Calu3 (cell line): ENCODE results near the gene GALNS. TPM values are rescaled to one million over a fixed set of nuclear protein-coding genes. Genes with fewer than 3 reads are reported as not detected.

Experiments used
- BruUV-seq: library from RNA; stranded (reverse); fragments of 400-500 nt; replicated peaks from 2 replicates; lab custom pipeline; 2021; lab: Mats Ljungman, UMichigan
- CTCF ChIA-PET: fragments of 300-600 bp; sonication (Branson Sonifier 250); formaldehyde crosslinking; loops from one replicate; lab custom pipeline; 2022; ENCODE audit warnings: antibody characterized with exemption; lab: Charles Lee
- DNase-seq: peaks from one replicate; pipeline ENCODE4 v3.0.0; 2022
- H3K27ac Mint-ChIP-seq: one replicate; pipeline ENCODE4 v1.8.0; 2022; ENCODE audit warnings: mixed read lengths; ENCODE audit not compliant: unreplicated experiment
- H3K27me3 Mint-ChIP-seq: one replicate; pipeline ENCODE4 v1.8.0; 2022; ENCODE audit warnings: mixed read lengths; ENCODE audit not compliant: unreplicated experiment
- H3K36me3 Mint-ChIP-seq: one replicate; pipeline ENCODE4 v1.8.0; 2022; ENCODE audit warnings: mild to moderate bottlenecking, moderate library complexity, mixed read lengths; ENCODE audit not compliant: insufficient read depth, unreplicated experiment
- H3K4me1 Mint-ChIP-seq: one replicate; pipeline ENCODE4 v1.8.0; 2022; ENCODE audit warnings: mild to moderate bottlenecking, low read depth, mixed read lengths; ENCODE audit not compliant: unreplicated experiment
- H3K4me3 Mint-ChIP-seq: one replicate; pipeline ENCODE4 v1.8.0; 2022; ENCODE audit warnings: mild to moderate bottlenecking, low read depth, moderate library complexity, mixed read lengths; ENCODE audit not compliant: unreplicated experiment
- H3K9me3 Mint-ChIP-seq: one replicate; pipeline ENCODE4 v1.8.0; 2022; ENCODE audit warnings: low read depth, mixed read lengths; ENCODE audit not compliant: unreplicated experiment
- CTCF ChIP-seq: fragments of 200-600 bp; IDR thresholded peaks from one replicate; pipeline ENCODE4 v1.8.0; 2022; ENCODE audit warnings: antibody characterized with exemption; ENCODE audit not compliant: unreplicated experiment
- intact Hi-C: fragments of 100-400 bp; cut with micrococcal nuclease; formaldehyde crosslinking; loops from one replicate; pipeline ENCODE4 v1.10.0; 2022; ENCODE audit not compliant: unreplicated experiment
- total RNA-seq: library from RNA; stranded (reverse); gene quantifications from 2 replicates; pipeline ENCODE4 v1.2.3, GENCODE V29; 2022

The GALNS gene
- total RNA-seq, 1 experiment from 2014 or later, result 50.4 TPM

DNA sequence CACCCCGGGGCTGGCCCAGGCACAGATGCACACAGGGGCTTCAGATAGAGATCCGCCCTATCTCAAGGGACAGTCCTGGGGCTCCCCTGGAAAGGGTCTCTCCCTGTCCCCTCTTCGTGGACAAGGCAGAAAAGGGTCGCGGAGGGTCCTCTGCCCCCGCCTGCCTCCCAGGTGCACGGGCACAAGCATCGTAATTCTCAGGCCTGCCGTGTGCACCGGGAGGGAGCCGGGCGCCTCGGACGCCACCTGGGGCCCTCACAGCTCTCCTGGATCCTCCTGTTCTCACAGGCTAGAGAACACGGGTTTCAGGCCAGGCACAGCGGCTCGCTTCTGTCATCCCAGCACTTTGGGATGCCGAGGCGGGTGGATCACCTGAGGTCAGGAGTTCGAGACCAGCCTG is 21.6 kb upstream of the GALNS start:
- CTCF ChIA-PET, result no interaction called here
- peaks cover 95% of the 10 kb centered on the region for H3K27me3 Mint-ChIP-seq
- H3K4me3 Mint-ChIP-seq, result no peak overlapping the region
- no peak for TF ChIP-seq CTCF
- no peaks in the 10 kb centered on the region for H3K36me3 Mint-ChIP-seq
- intact Hi-C loops, result no loop called here
- H3K4me1 Mint-ChIP-seq, result peaks cover 11% of the 10 kb centered on the region
- BruUV-seq, result no TSS peak
- H3K27ac Mint-ChIP-seq, result no peak overlapping the region
- no peaks in the 10 kb centered on the region for H3K9me3 Mint-ChIP-seq
- DNase-seq, result no peak

DNA sequence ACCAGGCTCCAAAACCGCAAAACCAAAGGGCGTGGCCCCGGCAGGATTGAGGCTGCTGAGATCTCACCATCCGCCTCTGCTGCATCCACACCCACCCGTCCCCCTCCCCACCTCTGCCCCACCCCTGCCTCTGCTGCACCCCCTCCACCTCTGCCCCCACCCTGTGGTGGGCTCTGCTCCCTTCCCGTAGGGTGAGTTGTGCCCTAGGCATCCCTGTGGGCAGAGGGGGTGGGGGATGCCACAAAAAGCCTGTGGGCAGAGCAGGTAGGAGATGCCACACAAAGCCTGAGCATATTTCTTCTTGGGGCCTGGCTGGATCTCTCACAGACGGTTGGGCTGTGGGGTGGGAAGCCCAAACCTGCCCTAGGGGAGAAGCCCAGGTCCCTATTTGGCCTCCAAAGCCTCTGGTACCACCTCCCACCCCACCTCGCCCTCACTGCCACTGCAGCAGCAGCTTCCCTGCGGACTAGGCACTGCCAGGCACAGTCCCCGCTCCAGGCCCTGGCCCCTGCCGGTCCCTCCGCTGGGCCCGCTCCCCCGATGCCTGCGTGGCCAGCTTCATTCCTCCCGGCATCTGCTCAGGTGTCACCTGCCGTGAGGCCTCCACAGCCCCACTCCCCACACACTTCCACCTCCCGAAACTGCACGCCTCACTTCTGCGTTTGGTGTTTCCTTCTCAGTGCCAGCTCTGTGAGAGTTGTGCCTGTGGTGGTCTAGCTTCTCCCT is 21.0 kb upstream of the GALNS start:
- no peak for TF ChIP-seq CTCF
- intact Hi-C loops, result no loop called here
- no TSS peak for BruUV-seq
- Mint-ChIP-seq H3K4me3 (no peak overlapping the region), H3K4me1 (peaks cover 11% of the 10 kb centered on the region), H3K9me3 (no peaks in the 10 kb centered on the region), H3K36me3 (no peaks in the 10 kb centered on the region), H3K27ac (no peak overlapping the region), H3K27me3 (peaks cover 99% of the 10 kb centered on the region)
- CTCF ChIA-PET, result no interaction called here
- no peak for DNase-seq

- Mint-ChIP-seq H3K27me3 (peaks cover 99% of the 10 kb centered on the region), H3K36me3 (no peaks in the 10 kb centered on the region), H3K27ac (no peak overlapping the region), H3K4me3 (no peak overlapping the region), H3K9me3 (no peaks in the 10 kb centered on the region), H3K4me1 (peaks cover 11% of the 10 kb centered on the region)
- intact Hi-C loops, result no loop called here
- no peak for DNase-seq
- TF ChIP-seq CTCF, result no peak
- no TSS peak for BruUV-seq
- CTCF ChIA-PET, result interaction anchor here (0.6 kb wide), 1 partner anchor 573 kb away, joined by 3 read pairs; no protein-coding TSS in a partner anchor
Measured at GRCh38 chr16:88876942-88877526, 20.3 kb upstream of the GALNS start.

DNA sequence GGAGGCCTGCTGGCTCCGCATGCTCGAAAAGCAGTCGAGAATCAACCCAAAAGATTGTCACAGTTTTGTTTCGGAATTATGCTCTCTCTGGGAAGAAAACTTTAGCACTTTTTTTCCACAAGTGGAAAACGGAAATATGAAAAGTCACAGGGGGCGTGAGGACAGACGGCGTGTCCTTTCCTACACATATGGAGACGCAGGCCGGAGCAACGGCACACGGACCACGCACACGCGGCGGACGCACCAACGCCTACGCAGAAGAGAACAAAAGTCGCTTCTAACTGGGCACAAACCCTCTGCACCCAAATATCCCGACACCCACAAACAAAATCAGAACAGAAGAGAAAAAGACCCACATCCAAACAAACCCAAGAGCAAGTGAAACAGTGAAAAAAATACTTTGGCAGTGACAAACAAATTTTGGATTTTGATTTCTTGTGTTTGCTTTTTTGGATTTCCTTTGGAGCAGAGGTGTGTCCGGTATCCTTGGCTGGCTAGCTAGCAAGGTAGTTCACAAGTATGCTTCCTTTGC is 19.0 kb upstream of the GALNS start:
- TF ChIP-seq CTCF, result no peak
- H3K4me3 Mint-ChIP-seq, result no peak overlapping the region
- no TSS peak for BruUV-seq
- CTCF ChIA-PET, result no interaction called here
- no peak for DNase-seq
- no peaks in the 10 kb centered on the region for H3K9me3 Mint-ChIP-seq
- intact Hi-C loops, result no loop called here
- peaks cover 11% of the 10 kb centered on the region for H3K4me1 Mint-ChIP-seq
- H3K27me3 Mint-ChIP-seq, result peaks cover 99% of the 10 kb centered on the region
- no peaks in the 10 kb centered on the region for H3K36me3 Mint-ChIP-seq
- H3K27ac Mint-ChIP-seq, result no peak overlapping the region
